HepG2 (cell line): ENCODE measurements around the gene ALDH3B1. TPM values are rescaled to one million over a fixed set of nuclear protein-coding genes. Genes with fewer than 3 reads are reported as not detected.

Experiments used
- EZH2 ChIP-seq: conservative IDR thresholded peaks from 2 replicates; pipeline ENCODE4 v1.6.1; 2012; ENCODE audit warnings: mild to moderate bottlenecking, low read depth, low read length, moderate library complexity
- HNRNPL ChIP-seq: fragments of 200-400 bp; formaldehyde crosslinking; IDR thresholded peaks from 2 replicates; pipeline ENCODE4 v1.6.1; 2017; ENCODE audit warnings: mild to moderate bottlenecking, low read depth, low read length
- KDM3A ChIP-seq: IDR thresholded peaks from 2 replicates; pipeline ENCODE4 v1.6.1; 2018; ENCODE audit warnings: low read depth, missing compliant biosample characterization
- KLF13 ChIP-seq: sonication (generic); formaldehyde crosslinking; IDR thresholded peaks from 2 replicates; pipeline ENCODE4 v1.4.0; 2020; ENCODE audit warnings: mild to moderate bottlenecking, missing genetic modification reagents
- MBD4 ChIP-seq: IDR thresholded peaks from 2 replicates; pipeline ENCODE4 v1.6.1; 2012; ENCODE audit warnings: low read length, inconsistent platforms, borderline replicate concordance
- RNF2 ChIP-seq: fragments of 450-650 bp; conservative IDR thresholded peaks from 2 replicates; pipeline ENCODE4 v1.6.1; 2016; ENCODE audit warnings: low read depth
- SMC3 ChIP-seq: IDR thresholded peaks from 2 replicates; pipeline ENCODE4 v1.6.1; 2011; ENCODE audit warnings: low read length, improper control_type of control experiment
- TAF15 ChIP-seq: fragments of 200-400 bp; formaldehyde crosslinking; IDR thresholded peaks from one replicate; pipeline ENCODE4 v1.6.1; 2018; ENCODE audit warnings: mild to moderate bottlenecking, low read depth, low read length; ENCODE audit not compliant: poor library complexity, severe bottlenecking
- TOE1 ChIP-seq: sonication (generic); formaldehyde crosslinking; IDR thresholded peaks from 2 replicates; pipeline ENCODE4 v1.4.0; 2020; ENCODE audit warnings: mild to moderate bottlenecking, missing genetic modification reagents
- U2AF2 ChIP-seq: fragments of 200-400 bp; formaldehyde crosslinking; IDR thresholded peaks from 2 replicates; pipeline ENCODE4 v1.6.1; 2017; ENCODE audit warnings: low read depth, mild to moderate bottlenecking, low read length
- XBP1 ChIP-seq: sonication (generic); formaldehyde crosslinking; IDR thresholded peaks from 2 replicates; pipeline ENCODE4 v1.5.0; 2020; ENCODE audit warnings: missing genetic modification reagents
- ZBTB4 ChIP-seq: sonication (generic); formaldehyde crosslinking; IDR thresholded peaks from 2 replicates; pipeline ENCODE4 v1.4.0; 2020; ENCODE audit warnings: missing genetic modification reagents, mild to moderate bottlenecking, borderline replicate concordance
- ZEB1 ChIP-seq: IDR thresholded peaks from 2 replicates; pipeline ENCODE4 v1.6.1; 2012; ENCODE audit warnings: mild to moderate bottlenecking, low read depth, inconsistent platforms; ENCODE audit not compliant: insufficient replicate concordance
- ZFP36L2 ChIP-seq: sonication (generic); formaldehyde crosslinking; IDR thresholded peaks from 2 replicates; pipeline ENCODE4 v1.4.0; 2020; ENCODE audit warnings: missing genetic modification reagents
- ZFY ChIP-seq: sonication (generic); formaldehyde crosslinking; IDR thresholded peaks from 2 replicates; pipeline ENCODE4 v1.4.0; 2020; ENCODE audit warnings: missing genetic modification reagents
- ZNF12 ChIP-seq: sonication (generic); formaldehyde crosslinking; IDR thresholded peaks from 2 replicates; pipeline ENCODE4 v1.5.0; 2020; ENCODE audit warnings: missing genetic modification reagents
- ZNF354B ChIP-seq: sonication (generic); formaldehyde crosslinking; IDR thresholded peaks from 2 replicates; pipeline ENCODE4 v1.8.0; 2022; ENCODE audit warnings: mild to moderate bottlenecking, missing genetic modification reagents
- ZNF367 ChIP-seq: sonication (generic); formaldehyde crosslinking; IDR thresholded peaks from 2 replicates; pipeline ENCODE4 v1.4.0; 2020; ENCODE audit warnings: missing genetic modification reagents, borderline replicate concordance
- ZNF382 ChIP-seq: sonication (generic); formaldehyde crosslinking; IDR thresholded peaks from 2 replicates; pipeline ENCODE4 v1.5.0; 2020; ENCODE audit warnings: missing genetic modification reagents, mild to moderate bottlenecking, borderline replicate concordance
- ZNF589 ChIP-seq: sonication (generic); formaldehyde crosslinking; conservative IDR thresholded peaks from 2 replicates; pipeline ENCODE4 v1.8.0; 2022; ENCODE audit warnings: mild to moderate bottlenecking, moderate library complexity, missing genetic modification reagents
- ZNF672 ChIP-seq: sonication (generic); formaldehyde crosslinking; IDR thresholded peaks from 2 replicates; pipeline ENCODE4 v1.8.1; 2022; ENCODE audit warnings: missing genetic modification reagents
- ZNF839 ChIP-seq: sonication (generic); formaldehyde crosslinking; IDR thresholded peaks from 2 replicates; pipeline ENCODE4 v1.4.0; 2020; ENCODE audit warnings: missing genetic modification reagents, mild to moderate bottlenecking, borderline replicate concordance
- polyA plus RNA-seq, 8 experiments: library from polyadenylated mRNA; depleted of rRNA in 3 of 8; stranded (reverse) in 7 of 8; unstranded in 1 of 8; fragments of >200 nt; fragmentation: Illumina TruSeq in 4 of 8; extraction: Trizol in 4 of 8; gene quantifications; 2 replicates each; pipeline versions ENCODE4 v1.2.1 to v1.2.3, GENCODE V29; 2011 to 2016; ENCODE audit warnings: low read depth in 4 of 8, missing spikeins in 1 of 8, mixed read lengths in 1 of 8; ENCODE audit not compliant: insufficient read depth in 1 of 8
- total RNA-seq, 5 experiments: library from RNA; depleted of rRNA; stranded (reverse); fragments of >200 nt; fragmentation: Illumina TruSeq; extraction: Trizol; gene quantifications; 2 replicates each; pipeline ENCODE4 v1.2.3, GENCODE V29; 2016; ENCODE audit warnings: low read depth in 1 of 5
- TF ChIP-seq, protein P1 (sequence below): sonication (generic); formaldehyde crosslinking; IDR thresholded peaks from 2 replicates; pipeline ENCODE4 v1.5.1; 2020; ENCODE audit warnings: mild to moderate bottlenecking, missing genetic modification reagents
- TF ChIP-seq, protein P2 (sequence below): sonication (generic); formaldehyde crosslinking; IDR thresholded peaks from 2 replicates; pipeline ENCODE4 v1.8.0; 2022; ENCODE audit warnings: missing genetic modification reagents, low read depth, mild to moderate bottlenecking, borderline replicate concordance
- TF ChIP-seq, protein P3 (sequence below): sonication (generic); formaldehyde crosslinking; IDR thresholded peaks from 2 replicates; pipeline ENCODE4 v1.4.0; 2020; ENCODE audit warnings: missing genetic modification reagents

ALDH3B1 gene
- total and polyA plus RNA-seq, 2 of the 13 experiments (the other 11 are each of a cell fraction or from before 2014, with no cell fraction given), result 4.0 to 6.7 TPM

DNA sequence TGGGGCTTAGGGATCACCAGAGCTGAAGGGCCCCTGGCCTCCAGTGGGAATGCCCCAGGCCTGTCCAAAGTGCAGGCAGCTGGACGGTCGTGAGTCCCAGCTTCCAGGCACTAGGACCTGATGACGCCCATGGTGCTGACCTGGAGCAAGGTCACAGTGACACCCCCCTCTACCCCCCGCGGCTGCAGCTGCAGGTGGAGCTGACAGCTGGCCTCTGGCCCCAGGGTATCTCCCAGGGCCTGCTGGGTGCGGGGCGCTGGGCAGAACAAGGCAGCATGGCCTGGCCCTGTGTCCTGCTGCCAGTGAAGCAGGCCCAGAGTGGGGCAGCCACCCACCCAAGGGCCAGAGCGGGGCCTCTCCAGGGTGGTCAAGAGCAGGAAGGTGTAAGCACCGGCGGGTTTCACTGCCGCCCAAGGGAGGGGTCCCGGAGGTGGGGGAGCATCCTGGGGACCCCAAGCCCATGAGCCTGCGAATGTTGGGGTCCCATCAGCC, 28.1 kb downstream of the ALDH3B1 start (continued):
- TF ChIP-seq ZFY (CRISPR knock-in tag) (peak; percentile 91), HNRNPL (0 out of 2 replicates have a peak, but pooled peaks have one; percentile 81), U2AF2 (no peak), ZNF589 (peak; percentile 95), KLF13 (CRISPR knock-in tag) (no peak), ZNF354B (no peak), EZH2 (no peak), ZEB1 (peak; percentile 0), RNF2 (no peak), ZFP36L2 (CRISPR knock-in tag) (no peak), ZBTB4 (peak; percentile 94), ZNF672 (CRISPR knock-in tag) (peak; percentile 90; the same call in 1 of the 2 replicates), ZNF367 (CRISPR knock-in tag) (no peak), ZNF12 (CRISPR knock-in tag) (peak; percentile 43; the same call in 1 of the 2 replicates), TOE1 (CRISPR knock-in tag) (no peak), SMC3 (no peak), ZNF839 (peak; percentile 31; the same call in 1 of the 2 replicates), MBD4 (no peak), TAF15 (peak; percentile 49), XBP1 (CRISPR knock-in tag) (no peak), ZNF382 (CRISPR knock-in tag) (no peak), KDM3A (peak; percentile 94)
- TF ChIP-seq, protein P1, sequence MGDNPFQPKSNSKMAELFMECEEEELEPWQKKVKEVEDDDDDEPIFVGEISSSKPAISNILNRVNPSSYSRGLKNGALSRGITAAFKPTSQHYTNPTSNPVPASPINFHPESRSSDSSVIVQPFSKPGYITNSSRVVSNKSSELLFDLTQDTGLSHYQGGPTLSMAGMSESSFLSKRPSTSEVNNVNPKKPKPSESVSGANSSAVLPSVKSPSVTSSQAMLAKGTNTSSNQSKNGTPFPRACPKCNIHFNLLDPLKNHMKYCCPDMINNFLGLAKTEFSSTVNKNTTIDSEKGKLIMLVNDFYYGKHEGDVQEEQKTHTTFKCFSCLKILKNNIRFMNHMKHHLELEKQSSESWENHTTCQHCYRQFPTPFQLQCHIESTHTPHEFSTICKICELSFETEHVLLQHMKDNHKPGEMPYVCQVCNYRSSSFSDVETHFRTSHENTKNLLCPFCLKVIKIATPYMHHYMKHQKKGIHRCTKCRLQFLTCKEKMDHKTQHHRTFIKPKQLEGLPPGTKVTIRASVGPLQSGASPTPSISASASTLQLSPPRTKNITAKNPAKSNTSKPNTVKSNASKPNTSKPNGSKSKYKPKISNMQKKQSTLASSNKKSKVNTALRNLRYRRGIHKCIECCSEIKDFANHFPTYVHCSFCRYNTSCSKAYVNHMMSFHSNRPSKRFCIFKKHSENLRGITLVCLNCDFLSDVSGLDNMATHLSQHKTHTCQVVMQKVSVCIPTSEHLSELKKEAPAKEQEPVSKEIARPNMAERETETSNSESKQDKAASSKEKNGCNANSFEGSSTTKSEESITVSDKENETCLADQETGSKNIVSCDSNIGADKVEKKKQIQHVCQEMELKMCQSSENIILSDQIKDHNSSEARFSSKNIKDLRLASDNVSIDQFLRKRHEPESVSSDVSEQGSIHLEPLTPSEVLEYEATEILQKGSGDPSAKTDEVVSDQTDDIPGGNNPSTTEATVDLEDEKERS (CRISPR knock-in tag), result no peak
- TF ChIP-seq, protein P2, sequence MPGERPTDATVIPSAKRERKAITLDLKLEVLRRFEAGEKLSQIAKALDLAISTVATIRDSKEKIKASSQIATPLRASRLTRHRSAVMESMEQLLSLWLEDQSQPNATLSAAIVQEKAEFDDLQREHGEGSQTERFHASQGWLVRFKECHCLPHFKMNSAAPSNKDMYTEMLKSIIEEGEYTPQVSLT (CRISPR knock-in tag), result no peak
- TF ChIP-seq, protein P3, sequence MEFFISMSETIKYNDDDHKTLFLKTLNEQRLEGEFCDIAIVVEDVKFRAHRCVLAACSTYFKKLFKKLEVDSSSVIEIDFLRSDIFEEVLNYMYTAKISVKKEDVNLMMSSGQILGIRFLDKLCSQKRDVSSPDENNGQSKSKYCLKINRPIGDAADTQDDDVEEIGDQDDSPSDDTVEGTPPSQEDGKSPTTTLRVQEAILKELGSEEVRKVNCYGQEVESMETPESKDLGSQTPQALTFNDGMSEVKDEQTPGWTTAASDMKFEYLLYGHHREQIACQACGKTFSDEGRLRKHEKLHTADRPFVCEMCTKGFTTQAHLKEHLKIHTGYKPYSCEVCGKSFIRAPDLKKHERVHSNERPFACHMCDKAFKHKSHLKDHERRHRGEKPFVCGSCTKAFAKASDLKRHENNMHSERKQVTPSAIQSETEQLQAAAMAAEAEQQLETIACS, result no peak
